B cell (primary cell): ENCODE data around the gene VWA5B1. TPM values are rescaled to one million over a fixed set of nuclear protein-coding genes. Genes with fewer than 3 reads are reported as not detected.

Source experiments
- ATAC-seq: fragments of 200-7000 bp; cut with Tn5 transposase; one replicate; pipeline ENCODE4 v1.10.0; 2021; ENCODE audit warnings: low read depth, mild to moderate bottlenecking, moderate number of reproducible peaks, moderate library complexity
- CTCF ChIA-PET: fragments of 350-600 bp; sonication (Branson Sonifier 250); formaldehyde crosslinking; loops from one replicate; lab custom pipeline; 2021; ENCODE audit warnings: antibody characterized with exemption, inconsistent platforms; lab: Charles Lee
- POLR2A ChIA-PET: fragments of 350-600 bp; sonication (Branson Sonifier 250); formaldehyde crosslinking; loops from one replicate; lab custom pipeline; 2021; ENCODE audit warnings: antibody characterized with exemption; lab: Charles Lee
- DNase-seq: peaks from one replicate; pipeline ENCODE4 v3.0.0; 2013
- H2AFZ ChIP-seq: 2 replicates; pipeline ENCODE4 v1.6.1; 2012; ENCODE audit warnings: mild to moderate bottlenecking, low read depth, low read length; ENCODE audit not compliant: insufficient read depth, poor library complexity, severe bottlenecking
- H3K27ac ChIP-seq, 2 donors: 1 replicate in 1 of 2; 2 replicates in 1 of 2; pipeline ENCODE4 v1.5.1; 2012 to 2013; ENCODE audit warnings: low read length in 2 of 2, mild to moderate bottlenecking in 2 of 2, moderate library complexity in 1 of 2
- H3K27me3 ChIP-seq, 4 experiments: fragments of 200-600 bp in 1 of 4; sonication (generic) in 1 of 4; replicated peaks in 1 of 4; 1 replicate in 2 of 4; 2 replicates in 2 of 4; pipeline versions ENCODE4 v1.6.1 to v1.7.0; 2013 to 2016; ENCODE audit warnings: low read length in 3 of 4, mild to moderate bottlenecking in 2 of 4, mixed read lengths in 1 of 4, moderate library complexity in 1 of 4; ENCODE audit not compliant: insufficient read depth in 4 of 4, control insufficient read depth in 3 of 4; ENCODE audit errors: control extremely low read depth in 1 of 4
- H3K36me3 ChIP-seq, 2 experiments: replicated peaks in 1 of 2; 1 replicate in 1 of 2; 2 replicates in 1 of 2; pipeline versions ENCODE4 v1.6.1 to v1.7.1; 2013; ENCODE audit warnings: low read length in 1 of 2; ENCODE audit not compliant: insufficient read depth in 2 of 2, control insufficient read depth in 1 of 2; ENCODE audit errors: control extremely low read depth in 1 of 2, extremely low read depth in 1 of 2
- H3K4me1 ChIP-seq, 2 donors: fragments of 200-600 bp in 1 of 2; sonication (generic) in 1 of 2; 1 replicate in 1 of 2; 2 replicates in 1 of 2; pipeline versions ENCODE4 v1.5.1 to v1.6.1; 2013 to 2017; ENCODE audit warnings: low read length in 2 of 2; ENCODE audit not compliant: control insufficient read depth in 2 of 2, insufficient read depth in 2 of 2
- H3K4me2 ChIP-seq: replicated peaks from 2 replicates; pipeline ENCODE3; 2012; ENCODE audit warnings: mild to moderate bottlenecking, low read depth, low read length; ENCODE audit not compliant: poor library complexity, severe bottlenecking
- H3K4me3 ChIP-seq, 5 experiments: fragments of 200-600 bp in 1 of 5; sonication (generic) in 1 of 5; 1 replicate in 3 of 5; 2 replicates in 2 of 5; pipeline versions ENCODE4 v1.5.1 to v1.7.0; 2011 to 2016; ENCODE audit warnings: low read length in 4 of 5, mild to moderate bottlenecking in 4 of 5, low read depth in 2 of 5, control low read depth in 1 of 5, moderate library complexity in 1 of 5; ENCODE audit not compliant: insufficient read depth in 1 of 5; ENCODE audit errors: control extremely low read depth in 1 of 5, extremely low read depth in 1 of 5
- H3K79me2 ChIP-seq: fragments of 200-600 bp; sonication (generic); one replicate; pipeline ENCODE4 v1.6.0; 2016; ENCODE audit warnings: low read length; ENCODE audit not compliant: control insufficient read depth, insufficient read depth
- H3K9ac ChIP-seq: fragments of 200-600 bp; sonication (generic); 2 replicates; pipeline ENCODE4 v1.6.1; 2017; ENCODE audit warnings: mild to moderate bottlenecking, low read length, moderate library complexity
- H3K9me3 ChIP-seq, 3 donors: one replicate each; pipeline versions ENCODE4 v1.6.1 to v1.7.1; 2013; ENCODE audit warnings: low read length in 2 of 3; ENCODE audit not compliant: control insufficient read depth in 2 of 3, insufficient read depth in 1 of 3; ENCODE audit errors: control extremely low read depth in 1 of 3
- H4K20me1 ChIP-seq: 2 replicates; pipeline ENCODE4 v1.6.0; 2012; ENCODE audit warnings: mild to moderate bottlenecking, low read length; ENCODE audit not compliant: insufficient read depth, control insufficient read depth, poor library complexity, severe bottlenecking
- H3K27ac Mint-ChIP-seq: one replicate; pipeline ENCODE4 v1.8.0; 2021; ENCODE audit warnings: mixed read lengths
- H3K27me3 Mint-ChIP-seq: one replicate; pipeline ENCODE4 v1.8.0; 2021; ENCODE audit warnings: mixed read lengths
- H3K4me1 Mint-ChIP-seq: one replicate; pipeline ENCODE4 v1.8.0; 2021; ENCODE audit warnings: mixed read lengths
- H3K4me3 Mint-ChIP-seq: one replicate; pipeline ENCODE4 v1.8.0; 2021; ENCODE audit warnings: mixed read lengths
- H3K9me3 Mint-ChIP-seq: one replicate; pipeline ENCODE4 v1.8.0; 2022; ENCODE audit warnings: mixed read lengths; ENCODE audit not compliant: insufficient read depth
- EZH2 ChIP-seq: IDR thresholded peaks from 2 replicates; pipeline ENCODE4 v1.6.1; 2012; ENCODE audit warnings: borderline replicate concordance, low read depth, mild to moderate bottlenecking, moderate library complexity, low read length; ENCODE audit not compliant: insufficient read depth, poor library complexity, severe bottlenecking
- WGBS: methylation state at CpG from one replicate; pipeline ENCODE4 v1.1.5; 2013; ENCODE audit warnings: missing lambda C conversion rate; ENCODE audit not compliant: insufficient coverage; 5-methylcytosine and 5-hydroxymethylcytosine counted together
- intact Hi-C: fragments of 100-400 bp; cut with micrococcal nuclease; formaldehyde crosslinking; loops from one replicate; pipeline ENCODE4 v1.10.0; 2022
- polyA plus RNA-seq: library from polyadenylated mRNA; depleted of rRNA; stranded (reverse); fragments of >200 nt; gene quantifications from 2 replicates; pipeline ENCODE4 v1.2.3, GENCODE V29; 2012
- total RNA-seq, 2 donors: library from RNA; stranded (reverse); fragments of 120-200 nt in 1 of 2; gene quantifications; 1 replicate in 1 of 2; 2 replicates in 1 of 2; pipeline versions ENCODE4 v1.2.3 to v1.2.4, GENCODE V29; 2013 to 2022
- TF ChIP-seq, protein P1 (sequence below): fragments of 200-600 bp; IDR thresholded peaks from one replicate; pipeline ENCODE4 v1.8.0; 2022; ENCODE audit warnings: antibody characterized with exemption, mild to moderate bottlenecking

Gene VWA5B1
- total and polyA plus RNA-seq, 2 donors (not counting 1 experiment from before 2014, with no cell fraction given), result not detected

GRCh38 chr1:20259646-20260045, 31.0 kb upstream of the VWA5B1 start:
- H3K27me3 ChIP-seq, result peaks cover 0 to 5% (median 1%) of the 10 kb centered on the region in 4 experiments
- ChIA-PET CTCF (no interaction called here), POLR2A (no interaction called here)
- no peak overlapping the region for H3K9ac ChIP-seq
- TF ChIP-seq, protein P1, sequence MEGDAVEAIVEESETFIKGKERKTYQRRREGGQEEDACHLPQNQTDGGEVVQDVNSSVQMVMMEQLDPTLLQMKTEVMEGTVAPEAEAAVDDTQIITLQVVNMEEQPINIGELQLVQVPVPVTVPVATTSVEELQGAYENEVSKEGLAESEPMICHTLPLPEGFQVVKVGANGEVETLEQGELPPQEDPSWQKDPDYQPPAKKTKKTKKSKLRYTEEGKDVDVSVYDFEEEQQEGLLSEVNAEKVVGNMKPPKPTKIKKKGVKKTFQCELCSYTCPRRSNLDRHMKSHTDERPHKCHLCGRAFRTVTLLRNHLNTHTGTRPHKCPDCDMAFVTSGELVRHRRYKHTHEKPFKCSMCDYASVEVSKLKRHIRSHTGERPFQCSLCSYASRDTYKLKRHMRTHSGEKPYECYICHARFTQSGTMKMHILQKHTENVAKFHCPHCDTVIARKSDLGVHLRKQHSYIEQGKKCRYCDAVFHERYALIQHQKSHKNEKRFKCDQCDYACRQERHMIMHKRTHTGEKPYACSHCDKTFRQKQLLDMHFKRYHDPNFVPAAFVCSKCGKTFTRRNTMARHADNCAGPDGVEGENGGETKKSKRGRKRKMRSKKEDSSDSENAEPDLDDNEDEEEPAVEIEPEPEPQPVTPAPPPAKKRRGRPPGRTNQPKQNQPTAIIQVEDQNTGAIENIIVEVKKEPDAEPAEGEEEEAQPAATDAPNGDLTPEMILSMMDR, result no peak
- TF ChIP-seq EZH2, result no peak
- H3K79me2 ChIP-seq, result no peaks in the 10 kb centered on the region
- no peak overlapping the region for H3K4me3 ChIP-seq
- H3K9me3 Mint-ChIP-seq, result no peaks in the 10 kb centered on the region
- intact Hi-C loops, result no loop called here
- no peak overlapping the region for H3K27ac ChIP-seq
- H4K20me1 ChIP-seq, result no peaks in the 10 kb centered on the region
- no peak for DNase-seq
- no peaks in the 10 kb centered on the region for H3K4me1 Mint-ChIP-seq
- WGBS, result 79% methylated on average over 2 of the region's 3 CpGs
- H3K36me3 ChIP-seq, result no peaks in the 10 kb centered on the region
- ATAC-seq, result no peak
- no peak overlapping the region for H2AFZ ChIP-seq
- H3K27me3 Mint-ChIP-seq, result peaks cover 34% of the 10 kb centered on the region
- no peaks in the 10 kb centered on the region for H3K9me3 ChIP-seq
- H3K4me3 Mint-ChIP-seq, result no peak overlapping the region
- H3K4me1 ChIP-seq, result no peaks in the 10 kb centered on the region
- H3K27ac Mint-ChIP-seq, result no peak overlapping the region
- H3K4me2 ChIP-seq, result no peak overlapping the region

DNA sequence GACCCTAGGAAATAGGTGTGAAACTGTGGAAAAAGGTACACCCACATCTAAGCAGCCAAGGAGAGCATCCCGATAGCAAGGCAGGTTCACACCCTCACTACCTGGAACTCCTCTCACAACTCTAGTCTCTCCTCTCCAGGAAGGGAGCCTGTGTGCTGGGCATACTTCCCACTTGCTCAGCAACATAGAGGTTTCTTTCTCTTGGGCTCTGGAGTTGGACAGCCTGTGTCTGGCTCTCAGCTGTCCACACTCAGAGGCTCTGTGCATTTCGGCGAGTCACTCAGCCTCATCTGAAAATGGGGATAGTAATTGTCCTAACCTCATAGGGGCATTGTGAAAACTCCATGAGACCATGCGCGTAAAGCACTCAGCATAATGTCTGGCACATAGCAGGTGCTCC, 29.6 kb upstream of the VWA5B1 start:
- intact Hi-C loops, result no loop called here
- no peaks in the 10 kb centered on the region for H3K4me1 ChIP-seq
- no peak for TF ChIP-seq EZH2
- TF ChIP-seq, protein P1, result no peak
- H3K36me3 ChIP-seq, result no peaks in the 10 kb centered on the region
- H3K4me2 ChIP-seq, result no peak overlapping the region
- ChIA-PET POLR2A (no interaction called here), CTCF (no interaction called here)
- 91% methylated on average over 5 of the region's 5 CpGs for WGBS
- ATAC-seq (no peak), DNase-seq (no peak)
- H4K20me1 ChIP-seq, result no peaks in the 10 kb centered on the region
- H3K4me3 ChIP-seq, result no peak overlapping the region
- H2AFZ ChIP-seq, result no peak overlapping the region
- H3K27ac Mint-ChIP-seq, result no peak overlapping the region
- no peak overlapping the region for H3K27ac ChIP-seq
- H3K9ac ChIP-seq, result no peak overlapping the region
- no peaks in the 10 kb centered on the region for H3K79me2 ChIP-seq
- no peaks in the 10 kb centered on the region for H3K9me3 Mint-ChIP-seq
- H3K27me3 ChIP-seq, result peaks cover 0 to 5% (median 0%) of the 10 kb centered on the region in 4 experiments
- H3K4me1 Mint-ChIP-seq, result no peaks in the 10 kb centered on the region
- no peaks in the 10 kb centered on the region for H3K9me3 ChIP-seq
- no peak overlapping the region for H3K4me3 Mint-ChIP-seq
- H3K27me3 Mint-ChIP-seq, result peaks cover 32% of the 10 kb centered on the region
